WTC11 (cell line): ENCODE data around the gene CALU.

ENCODE experiments used
- AR ChIP-seq: fragments of 250-450 bp; sonication (Bioruptor Pico); IDR thresholded peaks from 2 replicates; pipeline ENCODE4 v1.9.0; 2021; ENCODE audit warnings: mild to moderate bottlenecking
- CREB1 ChIP-seq: sonication (generic); formaldehyde crosslinking; IDR thresholded peaks from 2 replicates; pipeline ENCODE4 v1.8.0; 2023; ENCODE audit warnings: mild to moderate bottlenecking, missing genetic modification reagents
- CTCF ChIP-seq: fragments of 200-600 bp; IDR thresholded peaks from 2 replicates; pipeline ENCODE4 v1.8.0; 2022; ENCODE audit warnings: antibody characterized with exemption
- ELF4 ChIP-seq: sonication (generic); formaldehyde crosslinking; IDR thresholded peaks from 2 replicates; pipeline ENCODE4 v1.8.1; 2022; ENCODE audit warnings: low read depth, mild to moderate bottlenecking, moderate library complexity, missing genetic modification reagents
- ETV6 ChIP-seq: sonication (generic); formaldehyde crosslinking; IDR thresholded peaks from 2 replicates; pipeline ENCODE4 v1.8.1; 2022; ENCODE audit warnings: mild to moderate bottlenecking, missing genetic modification reagents
- MYBL2 ChIP-seq: sonication (generic); formaldehyde crosslinking; IDR thresholded peaks from 2 replicates; pipeline ENCODE4 v1.8.1; 2023; ENCODE audit warnings: mild to moderate bottlenecking, moderate library complexity, missing genetic modification reagents
- NR1H2 ChIP-seq: sonication (generic); formaldehyde crosslinking; IDR thresholded peaks from 2 replicates; pipeline ENCODE4 v1.9.0; 2021; ENCODE audit warnings: mild to moderate bottlenecking, moderate library complexity, missing genetic modification reagents
- RELA ChIP-seq: sonication (generic); formaldehyde crosslinking; IDR thresholded peaks from 2 replicates; pipeline ENCODE4 v1.8.1; 2022; ENCODE audit warnings: missing genetic modification reagents, mild to moderate bottlenecking, borderline replicate concordance
- TEAD4 ChIP-seq: sonication (generic); formaldehyde crosslinking; IDR thresholded peaks from 2 replicates; pipeline ENCODE4 v1.8.0; 2022; ENCODE audit warnings: mild to moderate bottlenecking, missing genetic modification reagents
- ZNF396 ChIP-seq: fragments of 250-450 bp; sonication (Bioruptor Pico); IDR thresholded peaks from 2 replicates; pipeline ENCODE4 v1.8.0; 2021; ENCODE audit warnings: mild to moderate bottlenecking, moderate library complexity, borderline replicate concordance

GRCh38 chr7:128705891-128706333, 33.2 kb upstream of the CALU start:
- TF ChIP-seq CTCF: no peak
- no peak for TF ChIP-seq ELF4 (CRISPR knock-in tag)
- TF ChIP-seq CREB1 (CRISPR knock-in tag): no peak
- TF ChIP-seq MYBL2 (CRISPR knock-in tag): no peak
- no peak for TF ChIP-seq ETV6
- no peak for TF ChIP-seq AR
- no peak for TF ChIP-seq NR1H2 (CRISPR knock-in tag)
- TF ChIP-seq RELA (CRISPR knock-in tag): no peak
- no peak for TF ChIP-seq TEAD4 (CRISPR knock-in tag)
- TF ChIP-seq ZNF396: no peak
